CD4-positive, alpha-beta memory T cell (primary cell): ENCODE results near the gene ELP5. TPM values are rescaled to one million over a fixed set of nuclear protein-coding genes. Genes with fewer than 3 reads are reported as not detected.

Experiments
- CTCF ChIA-PET: fragments of 350-600 bp; sonication (Branson Sonifier 250); formaldehyde crosslinking; loops from one replicate; lab custom pipeline; 2021; ENCODE audit warnings: inconsistent platforms; ENCODE audit not compliant: partially characterized antibody; lab: Charles Lee
- POLR2A ChIA-PET: fragments of 350-600 bp; sonication (Branson Sonifier 250); formaldehyde crosslinking; loops from one replicate; lab custom pipeline; 2021; ENCODE audit not compliant: partially characterized antibody; lab: Charles Lee
- DNase-seq, 5 donors: peaks; one replicate each; pipeline versions ENCODE4 v3.0.0 to v3.0.0-alpha.2; 2020 to 2022; ENCODE audit warnings: mixed read lengths in 1 of 5
- H3K27ac ChIP-seq: one replicate; pipeline ENCODE4 v1.7.0; 2013; ENCODE audit warnings: low read depth, low read length
- H3K27me3 ChIP-seq: 2 replicates; pipeline ENCODE4 v1.7.0; 2013; ENCODE audit warnings: mild to moderate bottlenecking, low read length, moderate library complexity; ENCODE audit not compliant: insufficient read depth
- H3K36me3 ChIP-seq: 2 replicates; pipeline ENCODE4 v1.7.0; 2013; ENCODE audit warnings: mild to moderate bottlenecking, low read length, moderate library complexity; ENCODE audit not compliant: insufficient read depth
- H3K4me1 ChIP-seq: 2 replicates; pipeline ENCODE4 v1.7.0; 2013; ENCODE audit warnings: mild to moderate bottlenecking, low read length, moderate library complexity; ENCODE audit not compliant: insufficient read depth
- H3K4me3 ChIP-seq, 2 donors: one replicate each; pipeline ENCODE4 v1.7.0; 2013; ENCODE audit warnings: low read length in 2 of 2, mild to moderate bottlenecking in 1 of 2
- H3K9me3 ChIP-seq, 2 donors: one replicate each; pipeline ENCODE4 v1.7.0; 2013; ENCODE audit warnings: low read length in 2 of 2, control low read depth in 1 of 2; ENCODE audit not compliant: control insufficient read depth in 1 of 2
- H3K27ac Mint-ChIP-seq, 7 donors: one replicate each; pipeline ENCODE4 v1.8.0; 2020 to 2021; ENCODE audit warnings: mixed read lengths in 7 of 7, mild to moderate bottlenecking in 6 of 7, inconsistent platforms in 3 of 7, moderate library complexity in 3 of 7
- H3K27me3 Mint-ChIP-seq, 2 donors: one replicate each; pipeline ENCODE4 v1.8.0; 2020 to 2021; ENCODE audit warnings: mixed read lengths in 2 of 2
- H3K36me3 Mint-ChIP-seq, 2 donors: one replicate each; pipeline ENCODE4 v1.8.0; 2020 to 2021; ENCODE audit warnings: mixed read lengths in 2 of 2, inconsistent platforms in 1 of 2, mild to moderate bottlenecking in 1 of 2
- H3K4me1 Mint-ChIP-seq, 4 donors: one replicate each; pipeline ENCODE4 v1.8.0; 2020 to 2021; ENCODE audit warnings: mixed read lengths in 4 of 4, mild to moderate bottlenecking in 1 of 4
- H3K4me3 Mint-ChIP-seq, 8 donors: one replicate each; pipeline ENCODE4 v1.8.0; 2020 to 2021; ENCODE audit warnings: mixed read lengths in 8 of 8, mild to moderate bottlenecking in 7 of 8, moderate library complexity in 6 of 8, inconsistent platforms in 3 of 8
- H3K9me3 Mint-ChIP-seq, 8 donors: one replicate each; pipeline ENCODE4 v1.8.0; 2020 to 2021; ENCODE audit warnings: mixed read lengths in 8 of 8, mild to moderate bottlenecking in 5 of 8, inconsistent platforms in 3 of 8, moderate library complexity in 1 of 8
- intact Hi-C: fragments of 100-400 bp; cut with micrococcal nuclease; formaldehyde crosslinking; loops from one replicate; pipeline ENCODE4 v1.15.1; 2023
- polyA plus RNA-seq, 2 donors: library from polyadenylated mRNA; unstranded; fragments of 300-500 nt; fragmentation: Illumina TruSeq; gene quantifications; one replicate each; pipeline ENCODE4 v1.2.3, GENCODE V29; 2021
- total RNA-seq, 2 experiments: library from RNA; stranded (reverse); gene quantifications; one replicate each; pipeline ENCODE4 v1.2.3, GENCODE V29; 2021

Gene ELP5
- total and polyA plus RNA-seq, 4 experiments from 2014 or later, result 29.8 to 71.3 (median 49.4) TPM

GRCh38 chr17:7207120-7208001 is 44.7 kb upstream of the ELP5 start:
- Mint-ChIP-seq H3K36me3 (no peaks in the 10 kb centered on the region), H3K9me3 (peaks cover 0 to 3% (median 0%) of the 10 kb centered on the region in 8 donors), H3K27ac (peak overlapping the region; percentile 92 to 100 (median 100)), H3K4me3 (peak overlapping the region in 1 of 8 donors; percentile 45), H3K4me1 (peaks cover 16 to 44% (median 29%) of the 10 kb centered on the region in 4 donors), H3K27me3 (peaks cover 0 to 10% of the 10 kb centered on the region in 2 donors)
- H3K27me3 ChIP-seq, result no peaks in the 10 kb centered on the region
- H3K36me3 ChIP-seq, result no peaks in the 10 kb centered on the region
- peak in 1 of 5 donors; percentile 29 for DNase-seq
- H3K27ac ChIP-seq, result no peak overlapping the region
- CTCF ChIA-PET, result interaction anchor here (1.2 kb wide), 1 partner anchor 27 kb away, joined by 3 read pairs; the partner anchor contains the start of gene DVL2
- H3K9me3 ChIP-seq, result no peaks in the 10 kb centered on the region
- POLR2A ChIA-PET, result interaction anchor here (0.6 to 1.4 kb wide), 4 partner anchors 12 to 171 kb away, joined by 3 to 5 read pairs (median 4); partner anchors contain the start of genes DLG4, DVL2 and SLC16A13
- intact Hi-C loops, result no loop called here
- no peak overlapping the region for H3K4me3 ChIP-seq
- H3K4me1 ChIP-seq, result peaks cover 21% of the 10 kb centered on the region

- Histone ChIP-seq H3K27me3 (no peaks in the 10 kb centered on the region), H3K9me3 (no peaks in the 10 kb centered on the region), H3K27ac (no peak overlapping the region), H3K36me3 (no peaks in the 10 kb centered on the region), H3K4me1 (peaks cover 22% of the 10 kb centered on the region), H3K4me3 (no peak overlapping the region)
- peak in 1 of 5 donors; percentile 40 for DNase-seq
- peak overlapping the region in 4 of 7 donors; percentile 1 to 70 (median 54) for H3K27ac Mint-ChIP-seq
- peaks cover 0 to 3% (median 0%) of the 10 kb centered on the region in 8 donors for H3K9me3 Mint-ChIP-seq
- intact Hi-C loops, result no loop called here
- no peak overlapping the region for H3K4me3 Mint-ChIP-seq
- ChIA-PET POLR2A (interaction anchor here (0.6 to 1.6 kb wide), 5 partner anchors 9 to 172 kb away, joined by 3 to 5 read pairs (median 3); partner anchors contain the start of genes DLG4 and SLC16A13), CTCF (interaction anchor here (1.2 kb wide), 1 partner anchor 26 kb away, joined by 3 read pairs; the partner anchor contains the start of gene DVL2)
- H3K4me1 Mint-ChIP-seq, result peaks cover 16 to 47% (median 30%) of the 10 kb centered on the region in 4 donors
- no peaks in the 10 kb centered on the region for H3K36me3 Mint-ChIP-seq
- peaks cover 0 to 10% of the 10 kb centered on the region in 2 donors for H3K27me3 Mint-ChIP-seq
Measured at GRCh38 chr17:7208027-7208571, 43.9 kb upstream of the ELP5 start.

GRCh38 chr17:7208754-7209460 is 43.1 kb upstream of the ELP5 start:
- Mint-ChIP-seq H3K27ac (peak overlapping the region in 3 of 7 donors; percentile 48 to 70 (median 60)), H3K36me3 (no peaks in the 10 kb centered on the region), H3K4me3 (peak overlapping the region in 1 of 8 donors; percentile 4), H3K9me3 (peaks cover 0 to 3% (median 0%) of the 10 kb centered on the region in 8 donors), H3K27me3 (peaks cover 0 to 10% of the 10 kb centered on the region in 2 donors), H3K4me1 (peaks cover 22 to 49% (median 33%) of the 10 kb centered on the region in 4 donors)
- ChIA-PET CTCF (interaction anchor here (1.2 kb wide), 1 partner anchor 26 kb away, joined by 3 read pairs; the partner anchor contains the start of gene DVL2), POLR2A (interaction anchor here (1.0 to 1.6 kb wide), 2 partner anchors 9 to 29 kb away, joined by 3 to 4 read pairs; no protein-coding TSS in a partner anchor)
- no peaks in the 10 kb centered on the region for H3K27me3 ChIP-seq
- H3K4me1 ChIP-seq, result peaks cover 28% of the 10 kb centered on the region
- no peaks in the 10 kb centered on the region for H3K36me3 ChIP-seq
- peak in 1 of 5 donors; percentile 31 for DNase-seq
- H3K9me3 ChIP-seq, result no peaks in the 10 kb centered on the region
- H3K27ac ChIP-seq, result no peak overlapping the region
- H3K4me3 ChIP-seq, result no peak overlapping the region
- intact Hi-C loops, result no loop called here

GRCh38 chr17:7211491-7212273 is 40.3 kb upstream of the ELP5 start:
- Histone ChIP-seq H3K27me3 (no peaks in the 10 kb centered on the region), H3K4me1 (peaks cover 31% of the 10 kb centered on the region), H3K9me3 (no peaks in the 10 kb centered on the region), H3K27ac (no peak overlapping the region), H3K4me3 (no peak overlapping the region), H3K36me3 (no peaks in the 10 kb centered on the region)
- Mint-ChIP-seq H3K9me3 (peaks cover 0 to 3% (median 0%) of the 10 kb centered on the region in 8 donors), H3K27ac (peak overlapping the region; percentile 12 to 78 (median 67)), H3K4me1 (peaks cover 16 to 49% (median 30%) of the 10 kb centered on the region in 4 donors), H3K27me3 (peaks cover 0 to 13% of the 10 kb centered on the region in 2 donors), H3K4me3 (no peak overlapping the region), H3K36me3 (peaks cover 0 to 5% of the 10 kb centered on the region in 2 donors)
- intact Hi-C loops, result no loop called here
- CTCF ChIA-PET, result no interaction called here
- peak in 1 of 5 donors; percentile 9 for DNase-seq
- POLR2A ChIA-PET, result no interaction called here

- Histone ChIP-seq H3K9me3 (no peaks in the 10 kb centered on the region), H3K4me3 (peak overlapping the region; percentile 47 to 73), H3K36me3 (no peaks in the 10 kb centered on the region), H3K27ac (peak overlapping the region; percentile 96), H3K27me3 (no peaks in the 10 kb centered on the region), H3K4me1 (peaks cover 48% of the 10 kb centered on the region)
- intact Hi-C loops, result loop anchor here (1.0 to 2.0 kb wide), 7 partner anchors 9 to 472 kb away; partner anchors contain the start of genes EIF5A, ELP5, PHF23 and TMEM102
- Mint-ChIP-seq H3K4me1 (peaks cover 21 to 61% (median 39%) of the 10 kb centered on the region in 4 donors), H3K27me3 (peaks cover 0 to 13% of the 10 kb centered on the region in 2 donors), H3K27ac (peak overlapping the region; percentile 98 to 100 (median 100)), H3K9me3 (peaks cover 0 to 3% (median 0%) of the 10 kb centered on the region in 8 donors), H3K4me3 (peak overlapping the region; percentile 90 to 98 (median 93)), H3K36me3 (peaks cover 0 to 5% of the 10 kb centered on the region in 2 donors)
- CTCF ChIA-PET, result interaction anchor here (0.9 to 1.7 kb wide), 9 partner anchors 20 to 168 kb away, joined by 3 to 11 read pairs (median 3); partner anchors contain the start of genes DVL2, GABARAP and PHF23
- DNase-seq, result peak in 2 of 5 donors; percentile 85 to 91
- POLR2A ChIA-PET, result interaction anchor here (0.8 to 15.3 kb wide), 13 partner anchors 8 to 621 kb away, joined by 3 to 435 read pairs (median 4); partner anchors contain the start of genes CTDNEP1, DVL2, ELP5 and GABARAP
Measured at GRCh38 chr17:7213895-7214299, 38.1 kb upstream of the ELP5 start.
